Transverse colon (tissue), 4 donors: Measurements from ENCODE around the gene KHDRBS1. TPM values are rescaled to one million over a fixed set of nuclear protein-coding genes. Genes with fewer than 3 reads are reported as not detected.
"Not testable (repeated sequence)": the region's sequence is repeated elsewhere in the genome, so short reads cannot be mapped to it uniquely, and the experiment has no call there.

Experiments used
- DNase-seq: peaks from one replicate; pipeline ENCODE4 v3.0.0-alpha.2; 2019
- H3K27ac ChIP-seq, 4 donors: fragments of 200-600 bp; sonication (generic); 2 replicates each; pipeline ENCODE4 v1.5.1; 2016 to 2018; ENCODE audit warnings: inconsistent platforms in 4 of 4
- H3K27me3 ChIP-seq: fragments of 200-600 bp; sonication (generic); 2 replicates; pipeline ENCODE4 v1.5.1; 2017; ENCODE audit warnings: inconsistent platforms
- H3K36me3 ChIP-seq, 4 donors: fragments of 200-600 bp; sonication (generic); 2 replicates each; pipeline ENCODE4 v1.5.1; 2017 to 2019; ENCODE audit warnings: inconsistent platforms in 4 of 4
- H3K4me1 ChIP-seq, 4 donors: fragments of 200-600 bp; sonication (generic); 2 replicates each; pipeline ENCODE4 v1.5.1; 2017 to 2020; ENCODE audit warnings: inconsistent platforms in 4 of 4
- H3K4me3 ChIP-seq, 4 donors: fragments of 200-600 bp; sonication (generic); 1 replicate in 1 of 4; 2 replicates in 3 of 4; pipeline versions ENCODE4 v1.5.1 to v1.6.1; 2017 to 2019; ENCODE audit warnings: inconsistent platforms in 4 of 4
- H3K9me3 ChIP-seq, 2 donors: fragments of 200-600 bp; sonication (generic); 2 replicates each; pipeline ENCODE4 v1.5.1; 2017 to 2019; ENCODE audit warnings: inconsistent platforms in 2 of 2
- CTCF ChIP-seq, 5 experiments: fragments of 200-600 bp in 3 of 5; fragments of 450-650 bp in 2 of 5; sonication (generic) in 3 of 5; IDR thresholded peaks; 1 replicate in 2 of 5; 2 replicates in 3 of 5; pipeline ENCODE4 v1.5.1; 2016 to 2017; ENCODE audit warnings: antibody characterized with exemption in 5 of 5, inconsistent platforms in 3 of 5, mild to moderate bottlenecking in 2 of 5, moderate library complexity in 1 of 5
- EP300 ChIP-seq: sonication (generic); formaldehyde crosslinking; IDR thresholded peaks from one replicate; pipeline ENCODE4 v1.6.1; 2017; ENCODE audit warnings: antibody characterized with exemption, low read depth
- POLR2A ChIP-seq: fragments of 450-650 bp; IDR thresholded peaks from one replicate; pipeline ENCODE4 v1.6.1; 2016; ENCODE audit warnings: antibody characterized with exemption, mild to moderate bottlenecking, moderate library complexity
- POLR2AphosphoS5 ChIP-seq, 3 donors: sonication (generic); formaldehyde crosslinking; IDR thresholded peaks; one replicate each; pipeline ENCODE4 v1.6.1; 2016; ENCODE audit warnings: antibody characterized with exemption in 3 of 3
- WGBS, 2 donors: methylation state at CpG; one replicate each; pipeline ENCODE4 v1.1.5; 2018; ENCODE audit warnings: low coverage in 1 of 2; 5-methylcytosine and 5-hydroxymethylcytosine counted together
- in situ Hi-C, 4 donors: fragments of 200-750 bp; cut with MboI; loops; one replicate each; pipeline versions ENCODE4 v1.15.0 to v1.15.1; 2017; ENCODE audit warnings: low sequenced_read_pairs in 3 of 4, low pct_ligation_motif_present in 1 of 4, low pct_unique_long_range_greater_than_20kb in 1 of 4
- intact Hi-C: fragments of 100-400 bp; cut with DNase I; formaldehyde crosslinking; loops from one replicate; pipeline ENCODE4 v1.15.1; 2023; ENCODE audit warnings: low total_unique reads
- total RNA-seq, 4 donors: library from RNA; depleted of rRNA; stranded (reverse); fragments of >200 nt; gene quantifications; one replicate each; pipeline ENCODE4 v1.1.0, GENCODE V29; 2016

The KHDRBS1 gene
- total RNA-seq, 4 donors from 2014 or later: 49.3 to 83.4 (median 57.1) TPM

- Histone ChIP-seq H3K4me3 (no peak overlapping the region), H3K9me3 (no peaks in the 10 kb centered on the region), H3K4me1 (peaks cover 8 to 27% (median 15%) of the 10 kb centered on the region in 4 donors), H3K36me3 (peaks cover 0 to 6% (median 0%) of the 10 kb centered on the region in 4 donors), H3K27ac (no peak overlapping the region), H3K27me3 (no peaks in the 10 kb centered on the region)
- DNase-seq: no peak
- no peak for TF ChIP-seq CTCF (IDR thresholded peaks at IDR 0.05)
- no peak for TF ChIP-seq POLR2A
- no peak for TF ChIP-seq POLR2AphosphoS5 (IDR thresholded peaks at IDR 0.05)
- no peak for TF ChIP-seq EP300
- WGBS, 2 donors: 93% methylated on average over 9 of the region's 9 CpGs; no CpG with 5 or more reads in 1 of the 2 donors
- intact Hi-C loops: no loop called here
- in situ Hi-C loops: no loop called here
Observed at GRCh38 chr1:32074841-32075240, 61.2 kb downstream of the KHDRBS1 start.

GRCh38 chr1:32077451-32077850 is 63.8 kb downstream of the KHDRBS1 start:
- Histone ChIP-seq H3K27ac (no peak overlapping the region), H3K4me3 (no peak overlapping the region), H3K4me1 (peaks cover 0 to 11% (median 9%) of the 10 kb centered on the region in 4 donors), H3K27me3 (no peaks in the 10 kb centered on the region), H3K36me3 (peaks cover 0 to 11% (median 2%) of the 10 kb centered on the region in 4 donors), H3K9me3 (no peaks in the 10 kb centered on the region)
- intact Hi-C loops: no loop called here
- in situ Hi-C loops: no loop called here
- no peak for DNase-seq
- WGBS, 2 donors: 90 to 100% methylated on average over 1 to 3 of the region's 3 CpGs
- TF ChIP-seq EP300: no peak
- TF ChIP-seq POLR2A: no peak
- TF ChIP-seq CTCF (IDR thresholded peaks at IDR 0.05): no peak

DNA sequence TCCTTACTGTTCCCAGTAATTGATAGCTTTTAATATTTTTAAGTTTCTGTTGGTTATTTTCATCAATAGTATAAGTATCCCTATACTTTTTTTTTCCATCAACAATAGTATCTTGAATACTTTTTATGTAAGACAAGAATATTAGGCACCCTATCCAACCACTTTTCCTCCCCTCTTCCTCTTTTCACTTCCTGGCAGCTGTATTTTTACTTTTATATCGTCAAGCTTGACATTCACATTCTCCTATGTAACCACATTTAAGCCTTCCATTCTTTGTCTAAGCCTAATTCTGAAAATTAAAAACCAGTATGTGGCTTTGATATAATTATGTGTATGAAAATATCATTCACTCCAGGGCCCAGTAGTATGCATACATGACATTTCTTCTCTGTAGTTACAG is 68.4 kb downstream of the KHDRBS1 start:
- Histone ChIP-seq H3K27me3 (no peaks in the 10 kb centered on the region), H3K4me3 (no peak overlapping the region), H3K27ac (no peak overlapping the region), H3K4me1 (no peaks in the 10 kb centered on the region), H3K9me3 (no peaks in the 10 kb centered on the region), H3K36me3 (peaks cover 0 to 10% (median 4%) of the 10 kb centered on the region in 4 donors)
- in situ Hi-C loops (no loop called here), intact Hi-C loops (no loop called here)
- WGBS, 2 donors: 56 to 72% methylated on average over 1 of the region's 1 CpG
- TF ChIP-seq POLR2A: no peak
- no peak for TF ChIP-seq EP300
- TF ChIP-seq POLR2AphosphoS5 (IDR thresholded peaks at IDR 0.05): no peak
- no peak for TF ChIP-seq CTCF (IDR thresholded peaks at IDR 0.05)
- no peak for DNase-seq

DNA sequence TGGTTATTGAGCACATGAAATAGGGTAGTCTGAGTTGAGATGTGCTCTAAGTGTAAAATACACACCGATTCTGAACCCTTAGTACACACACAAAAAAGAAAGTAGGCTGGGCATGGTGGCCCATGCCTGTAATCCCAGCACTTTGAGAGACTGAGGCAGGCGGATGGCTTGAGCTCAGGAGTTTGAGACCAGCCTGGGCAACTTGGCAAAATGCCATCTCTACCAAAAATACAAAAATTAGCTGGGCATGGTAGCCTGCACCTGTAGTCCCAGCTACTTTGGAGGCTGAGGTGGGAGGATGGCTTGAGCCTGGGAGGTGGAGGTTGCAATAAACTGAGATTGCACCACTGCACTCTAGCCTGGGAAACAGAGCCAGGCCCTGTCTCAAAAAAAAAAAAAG is 72.7 kb downstream of the KHDRBS1 start:
- in situ Hi-C loops, H3K4me3 ChIP-seq, H3K27ac ChIP-seq, DNase-seq, H3K4me1 ChIP-seq, H3K27me3 ChIP-seq, intact Hi-C loops, H3K9me3 ChIP-seq: not testable (repeated sequence)
- H3K36me3 ChIP-seq: peaks cover 0 to 19% (median 2%) of the 10 kb centered on the region in 4 donors
- WGBS, 2 donors: 97% methylated on average over 2 of the region's 2 CpGs; no CpG with 5 or more reads in 1 of the 2 donors

- 96 to 100% methylated on average over 1 to 8 of the region's 8 CpGs for WGBS, 2 donors
- intact Hi-C loops (no loop called here), in situ Hi-C loops (no loop called here)
- TF ChIP-seq POLR2AphosphoS5 (IDR thresholded peaks at IDR 0.05) (no peak), CTCF (IDR thresholded peaks at IDR 0.05) (no peak), POLR2A (no peak), EP300 (no peak)
- DNase-seq: no peak
- Histone ChIP-seq H3K36me3 (peaks cover 0 to 21% (median 8%) of the 10 kb centered on the region in 4 donors), H3K4me1 (no peaks in the 10 kb centered on the region), H3K9me3 (no peaks in the 10 kb centered on the region), H3K27me3 (no peaks in the 10 kb centered on the region), H3K4me3 (no peak overlapping the region), H3K27ac (no peak overlapping the region)
Observed at GRCh38 chr1:32091176-32091575, 77.5 kb downstream of the KHDRBS1 start.
